Thyroid gland (tissue), 4 donors: ENCODE results near the gene SPTBN2. TPM values are rescaled to one million over a fixed set of nuclear protein-coding genes. Genes with fewer than 3 reads are reported as not detected.

Experiments
- DNase-seq, 2 donors: peaks; one replicate each; pipeline ENCODE4 v3.0.0-alpha.2; 2019
- H3K27ac ChIP-seq, 3 donors: fragments of 200-600 bp; sonication (generic); 1 replicate in 2 of 3; 2 replicates in 1 of 3; pipeline ENCODE4 v1.5.1; 2016 to 2019; ENCODE audit warnings: mild to moderate bottlenecking in 1 of 3, moderate library complexity in 1 of 3
- H3K27me3 ChIP-seq: fragments of 200-600 bp; sonication (generic); one replicate; pipeline ENCODE4 v1.5.1; 2019
- H3K36me3 ChIP-seq, 2 donors: fragments of 200-600 bp; sonication (generic); one replicate each; pipeline ENCODE4 v1.5.1; 2016 to 2019
- H3K4me1 ChIP-seq, 2 donors: fragments of 200-600 bp; sonication (generic); one replicate each; pipeline ENCODE4 v1.5.1; 2017 to 2019
- H3K4me3 ChIP-seq, 3 donors: fragments of 200-600 bp; sonication (generic); replicated peaks in 1 of 3; 1 replicate in 2 of 3; 2 replicates in 1 of 3; pipeline ENCODE4 v1.5.1; 2016; ENCODE audit warnings: mild to moderate bottlenecking in 1 of 3
- H3K9me3 ChIP-seq: fragments of 200-600 bp; sonication (generic); one replicate; pipeline ENCODE4 v1.5.1; 2017
- POLR2A ChIP-seq, 2 donors: fragments of 450-650 bp; IDR thresholded peaks; one replicate each; pipeline ENCODE4 v1.6.1; 2017; ENCODE audit warnings: antibody characterized with exemption in 2 of 2, mild to moderate bottlenecking in 2 of 2, moderate library complexity in 1 of 2
- WGBS, 2 donors: methylation state at CpG; one replicate each; pipeline ENCODE4 v1.1.5; 2017; 5-methylcytosine and 5-hydroxymethylcytosine counted together
- intact Hi-C: fragments of 100-400 bp; cut with DNase I; formaldehyde crosslinking; loops from one replicate; pipeline ENCODE4 v1.15.1; 2023
- total RNA-seq, 4 donors: library from RNA; depleted of rRNA; stranded (reverse); fragments of >200 nt; gene quantifications; one replicate each; pipeline ENCODE4 v1.2.3, GENCODE V29; 2016
- TF ChIP-seq, protein P1 (sequence below), 6 experiments: fragments of 200-600 bp in 3 of 6; fragments of 450-650 bp in 3 of 6; sonication (generic) in 3 of 6; IDR thresholded peaks; one replicate each; pipeline ENCODE4 v1.5.1; 2016 to 2019; ENCODE audit warnings: antibody characterized with exemption in 6 of 6, mild to moderate bottlenecking in 2 of 6, inconsistent platforms in 1 of 6, moderate library complexity in 1 of 6

Gene SPTBN2
- total RNA-seq, 4 donors from 2014 or later, result 0.25 to 1.6 (median 0.83) TPM

DNA sequence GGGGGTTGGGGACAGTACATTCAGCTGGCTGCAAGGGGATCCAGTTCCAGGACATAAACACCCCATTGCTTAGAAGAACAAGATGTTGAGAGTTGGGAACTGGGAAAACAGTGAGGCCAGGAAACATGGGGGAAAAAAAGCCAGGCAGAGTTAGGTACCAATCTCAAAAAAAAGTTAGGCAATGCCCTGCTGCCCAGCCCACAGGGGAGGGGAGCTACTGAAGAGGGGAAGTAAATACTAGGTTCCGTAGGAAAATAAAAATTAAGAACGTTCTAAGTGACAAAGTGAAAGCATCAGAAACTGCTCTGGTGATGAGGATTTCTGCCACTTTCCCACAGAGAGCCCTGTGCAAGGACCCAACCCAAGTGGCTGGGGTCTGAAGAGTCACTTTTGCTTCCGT lies 12.0 kb downstream of the SPTBN2 start:
- Histone ChIP-seq H3K9me3 (no peaks in the 10 kb centered on the region), H3K4me3 (no peak overlapping the region), H3K36me3 (no peaks in the 10 kb centered on the region), H3K27me3 (no peaks in the 10 kb centered on the region), H3K4me1 (peaks cover 0 to 7% of the 10 kb centered on the region in 2 donors), H3K27ac (no peak overlapping the region)
- 84 to 87% methylated on average over 3 of the region's 3 CpGs for WGBS, 2 donors
- intact Hi-C loops, result no loop called here
- no peak for TF ChIP-seq POLR2A (IDR thresholded peaks at IDR 0.05)
- TF ChIP-seq, protein P1, sequence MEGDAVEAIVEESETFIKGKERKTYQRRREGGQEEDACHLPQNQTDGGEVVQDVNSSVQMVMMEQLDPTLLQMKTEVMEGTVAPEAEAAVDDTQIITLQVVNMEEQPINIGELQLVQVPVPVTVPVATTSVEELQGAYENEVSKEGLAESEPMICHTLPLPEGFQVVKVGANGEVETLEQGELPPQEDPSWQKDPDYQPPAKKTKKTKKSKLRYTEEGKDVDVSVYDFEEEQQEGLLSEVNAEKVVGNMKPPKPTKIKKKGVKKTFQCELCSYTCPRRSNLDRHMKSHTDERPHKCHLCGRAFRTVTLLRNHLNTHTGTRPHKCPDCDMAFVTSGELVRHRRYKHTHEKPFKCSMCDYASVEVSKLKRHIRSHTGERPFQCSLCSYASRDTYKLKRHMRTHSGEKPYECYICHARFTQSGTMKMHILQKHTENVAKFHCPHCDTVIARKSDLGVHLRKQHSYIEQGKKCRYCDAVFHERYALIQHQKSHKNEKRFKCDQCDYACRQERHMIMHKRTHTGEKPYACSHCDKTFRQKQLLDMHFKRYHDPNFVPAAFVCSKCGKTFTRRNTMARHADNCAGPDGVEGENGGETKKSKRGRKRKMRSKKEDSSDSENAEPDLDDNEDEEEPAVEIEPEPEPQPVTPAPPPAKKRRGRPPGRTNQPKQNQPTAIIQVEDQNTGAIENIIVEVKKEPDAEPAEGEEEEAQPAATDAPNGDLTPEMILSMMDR (IDR thresholded peaks at IDR 0.05), result no peak
- no peak for DNase-seq

DNA sequence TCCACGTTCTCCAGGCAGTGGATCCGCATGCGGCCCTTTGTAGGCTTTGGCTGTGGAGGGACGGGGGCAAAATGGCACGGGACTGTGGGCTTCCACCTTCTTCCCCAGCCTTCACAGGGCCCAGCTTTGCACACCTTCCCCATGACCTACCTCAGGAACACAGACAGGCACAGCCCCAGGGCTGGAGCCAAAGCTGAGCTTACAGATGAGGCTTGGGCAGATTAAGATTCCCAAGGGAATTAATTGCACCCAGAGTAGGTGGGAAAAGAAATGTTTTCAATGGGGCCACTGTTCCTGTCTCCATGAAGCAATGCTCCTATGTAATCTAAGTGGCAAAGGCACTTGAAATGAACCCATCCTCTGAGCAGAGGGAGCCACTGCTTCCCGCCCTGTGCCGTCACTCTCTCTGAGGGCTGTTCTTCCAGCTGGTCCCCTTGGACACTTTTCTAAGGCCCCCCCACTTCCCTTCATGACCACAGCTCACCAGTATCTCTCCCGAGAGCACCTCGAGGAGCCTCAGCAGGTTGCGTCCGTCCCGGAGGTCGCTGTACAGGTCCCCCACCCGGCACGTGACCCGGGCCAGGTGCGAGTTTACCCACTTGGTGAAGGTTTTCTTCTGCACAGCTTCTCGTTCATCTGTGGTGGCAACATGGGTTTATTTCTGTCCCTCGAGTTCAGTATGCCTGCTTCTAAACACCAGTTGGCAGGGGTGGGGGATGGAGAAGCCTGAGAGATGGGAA lies 13.5 kb downstream of the SPTBN2 start:
- Histone ChIP-seq H3K4me3 (no peak overlapping the region), H3K27me3 (no peaks in the 10 kb centered on the region), H3K27ac (no peak overlapping the region), H3K9me3 (no peaks in the 10 kb centered on the region), H3K4me1 (peaks cover 0 to 7% of the 10 kb centered on the region in 2 donors), H3K36me3 (no peaks in the 10 kb centered on the region)
- TF ChIP-seq POLR2A (IDR thresholded peaks at IDR 0.05), result no peak
- TF ChIP-seq, protein P1 (IDR thresholded peaks at IDR 0.05), result no peak
- no peak for DNase-seq
- 94 to 96% methylated on average over 16 to 19 of the region's 19 CpGs for WGBS, 2 donors
- intact Hi-C loops, result no loop called here

DNA sequence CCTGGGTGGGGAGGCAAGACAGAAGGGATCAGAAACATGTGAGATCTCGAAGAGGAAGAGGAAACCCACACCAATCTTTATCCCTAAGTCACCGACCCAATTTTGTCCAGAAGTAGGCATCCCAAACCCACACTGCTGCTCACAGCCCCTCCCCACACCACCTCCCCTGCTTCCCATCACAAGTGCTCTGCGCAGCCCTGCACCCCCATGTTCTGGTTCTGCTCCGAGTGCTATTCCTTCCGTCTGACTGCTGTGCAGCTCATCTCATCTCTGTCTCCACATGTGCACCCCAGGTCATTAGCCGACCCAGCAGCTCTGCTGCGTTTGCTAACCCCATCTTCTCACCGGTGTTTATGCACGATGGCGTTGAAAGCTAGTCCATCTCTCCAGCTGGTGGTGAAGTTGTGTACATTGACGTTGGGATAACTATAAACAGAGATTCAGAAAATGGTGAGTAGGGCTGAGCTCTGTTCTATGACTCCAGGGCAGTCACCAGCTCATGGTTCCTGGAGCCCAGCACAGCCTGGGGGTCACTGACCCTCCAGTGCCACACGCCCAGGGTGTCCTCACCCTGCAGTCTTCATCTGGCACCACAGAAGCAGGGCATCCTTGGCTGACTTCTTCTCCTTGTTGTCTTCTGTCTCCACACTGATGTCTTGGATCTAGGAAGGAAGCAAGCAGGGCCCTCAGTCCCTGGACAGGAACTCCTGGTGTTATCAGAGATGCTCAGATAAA lies 15.1 kb downstream of the SPTBN2 start:
- Histone ChIP-seq H3K27ac (no peak overlapping the region), H3K36me3 (no peaks in the 10 kb centered on the region), H3K9me3 (no peaks in the 10 kb centered on the region), H3K4me1 (peaks cover 0 to 7% of the 10 kb centered on the region in 2 donors), H3K4me3 (no peak overlapping the region), H3K27me3 (no peaks in the 10 kb centered on the region)
- DNase-seq, result no peak
- 77 to 82% methylated on average over 12 of the region's 12 CpGs for WGBS, 2 donors
- no peak for TF ChIP-seq POLR2A (IDR thresholded peaks at IDR 0.05)
- TF ChIP-seq, protein P1 (IDR thresholded peaks at IDR 0.05), result no peak
- intact Hi-C loops, result no loop called here

DNA sequence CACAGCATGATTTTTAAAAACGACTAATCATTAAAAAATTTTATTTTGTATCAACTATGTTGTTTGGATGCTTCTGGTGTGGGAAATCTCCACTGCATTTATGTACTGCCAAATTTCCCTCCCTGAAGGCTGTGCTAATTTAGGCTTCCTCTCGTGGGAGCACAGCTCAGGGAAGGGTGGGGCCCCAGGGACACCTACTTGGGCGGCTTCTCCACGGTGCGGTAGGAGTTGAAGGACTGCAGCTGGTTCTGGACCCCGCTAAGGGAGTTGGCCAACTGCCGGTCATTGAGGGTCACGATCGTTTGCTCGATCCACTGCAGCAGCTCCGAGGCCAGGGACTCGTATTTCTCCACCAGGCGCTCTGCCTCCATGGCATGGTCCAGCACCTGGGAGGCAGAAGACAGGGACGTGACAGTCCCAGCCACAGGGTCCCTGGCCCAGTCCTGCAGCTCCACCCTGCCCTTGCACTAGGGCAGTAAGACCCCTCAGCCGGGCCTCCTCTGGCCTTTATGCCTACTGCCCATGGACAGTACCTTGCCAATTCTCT lies 18.6 kb downstream of the SPTBN2 start:
- no peaks in the 10 kb centered on the region for H3K4me1 ChIP-seq
- no peak for DNase-seq
- intact Hi-C loops, result no loop called here
- H3K36me3 ChIP-seq, result no peaks in the 10 kb centered on the region
- no peak overlapping the region for H3K27ac ChIP-seq
- TF ChIP-seq, protein P1 (IDR thresholded peaks at IDR 0.05), result no peak
- TF ChIP-seq POLR2A (IDR thresholded peaks at IDR 0.05), result no peak
- H3K27me3 ChIP-seq, result no peaks in the 10 kb centered on the region
- 83 to 88% methylated on average over 11 to 15 of the region's 15 CpGs for WGBS, 2 donors
- no peak overlapping the region for H3K4me3 ChIP-seq
- H3K9me3 ChIP-seq, result no peaks in the 10 kb centered on the region

DNA sequence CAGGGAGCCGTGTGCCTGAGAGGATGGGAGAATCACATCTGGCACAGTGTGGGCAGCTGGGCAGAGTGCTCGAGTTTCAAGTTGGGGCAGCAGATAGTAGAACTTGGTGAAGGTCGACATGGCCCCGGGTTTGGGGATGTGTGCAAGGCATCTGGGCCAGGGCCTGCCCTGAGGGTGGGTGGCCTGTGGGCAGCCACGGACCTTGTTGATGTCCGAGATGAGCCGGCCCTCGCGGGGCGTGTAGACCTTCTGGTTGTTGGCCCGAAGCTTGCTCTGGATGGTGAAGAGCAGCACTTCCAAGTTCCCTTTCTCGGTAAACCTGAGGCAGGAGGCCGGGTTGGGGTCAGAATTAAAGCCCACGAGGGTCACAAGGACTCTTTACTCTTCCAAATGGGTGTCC lies 20.3 kb downstream of the SPTBN2 start:
- 95 to 96% methylated on average over 13 to 14 of the region's 14 CpGs for WGBS, 2 donors
- Histone ChIP-seq H3K27ac (no peak overlapping the region), H3K4me1 (no peaks in the 10 kb centered on the region), H3K36me3 (no peaks in the 10 kb centered on the region), H3K4me3 (no peak overlapping the region), H3K9me3 (no peaks in the 10 kb centered on the region), H3K27me3 (no peaks in the 10 kb centered on the region)
- DNase-seq, result no peak
- intact Hi-C loops, result no loop called here
- TF ChIP-seq, protein P1 (IDR thresholded peaks at IDR 0.05), result no peak
- TF ChIP-seq POLR2A (IDR thresholded peaks at IDR 0.05), result no peak
